Central memory CD4-positive, alpha-beta T cell (primary cell): ENCODE data around the gene YIF1A.
"Not testable (repeated sequence)": the region's sequence is repeated elsewhere in the genome, so short reads cannot be mapped to it uniquely, and the experiment has no call there.

Experiments used
- DNase-seq: peaks from one replicate; pipeline ENCODE4 v3.0.0; 2022

The YIF1A gene

DNA sequence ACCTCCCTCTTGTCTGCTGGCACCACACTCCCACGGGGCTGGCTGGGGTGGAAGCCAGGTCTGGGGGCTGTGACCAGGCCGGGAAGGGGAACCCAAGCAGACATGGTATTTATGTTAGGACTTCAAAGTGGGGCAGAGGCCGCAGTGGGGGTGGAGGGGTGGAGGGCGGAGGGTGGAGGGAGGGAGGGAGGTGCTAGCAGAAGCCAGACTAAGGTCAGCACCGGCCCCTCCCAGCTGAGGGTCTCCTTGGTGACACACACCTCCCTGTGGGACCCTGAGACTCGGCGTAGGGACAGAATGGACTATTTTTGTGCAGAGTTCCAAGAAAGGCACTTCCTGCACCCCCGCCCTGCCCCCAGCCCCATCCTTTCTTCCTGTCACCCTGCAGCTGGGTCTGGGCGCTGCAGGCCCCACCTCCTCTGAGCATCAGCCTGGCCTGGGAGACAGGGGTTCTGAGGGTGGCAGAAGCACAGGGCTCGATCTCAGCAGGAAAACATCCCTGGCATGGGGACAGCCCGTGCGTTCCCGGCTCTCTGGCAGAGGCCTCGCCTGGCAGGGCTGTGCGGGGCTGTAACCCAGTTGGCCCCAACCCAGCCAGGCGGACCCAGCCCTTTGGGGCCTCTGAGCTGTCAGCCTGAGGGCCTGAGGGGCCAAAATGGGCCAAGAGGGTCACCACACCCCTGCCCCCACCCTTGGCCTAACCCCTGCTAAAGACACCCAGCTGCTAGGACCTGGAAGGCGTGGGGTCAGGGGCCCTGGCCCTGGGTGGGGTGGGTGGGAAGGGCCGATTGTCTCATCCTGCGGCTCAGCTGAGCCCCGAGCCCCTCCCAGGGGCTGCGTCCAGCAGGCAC is 37.5 kb upstream of the YIF1A start:
- DNase-seq, result no peak

DNA sequence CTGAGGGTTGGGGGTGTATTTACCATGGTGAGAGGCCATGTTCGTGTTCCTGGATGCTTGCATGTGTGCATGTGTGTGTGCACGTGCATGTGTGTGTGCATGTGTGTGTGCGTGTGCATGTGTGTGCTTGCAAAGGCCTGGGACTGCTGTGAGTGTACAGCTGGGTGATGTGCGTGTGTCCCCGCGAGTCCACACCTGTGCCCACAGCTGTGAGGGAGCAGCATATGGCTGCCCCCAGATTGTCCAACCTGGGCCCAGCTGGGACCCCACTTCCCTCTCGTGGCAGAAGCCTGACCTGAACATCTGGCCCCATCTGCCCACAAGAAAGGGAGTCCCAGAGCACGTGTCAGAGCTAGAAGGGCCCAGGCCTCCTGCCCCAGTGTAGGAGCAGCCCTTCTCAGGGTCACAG is 36.3 kb upstream of the YIF1A start:
- DNase-seq, result no peak

DNA sequence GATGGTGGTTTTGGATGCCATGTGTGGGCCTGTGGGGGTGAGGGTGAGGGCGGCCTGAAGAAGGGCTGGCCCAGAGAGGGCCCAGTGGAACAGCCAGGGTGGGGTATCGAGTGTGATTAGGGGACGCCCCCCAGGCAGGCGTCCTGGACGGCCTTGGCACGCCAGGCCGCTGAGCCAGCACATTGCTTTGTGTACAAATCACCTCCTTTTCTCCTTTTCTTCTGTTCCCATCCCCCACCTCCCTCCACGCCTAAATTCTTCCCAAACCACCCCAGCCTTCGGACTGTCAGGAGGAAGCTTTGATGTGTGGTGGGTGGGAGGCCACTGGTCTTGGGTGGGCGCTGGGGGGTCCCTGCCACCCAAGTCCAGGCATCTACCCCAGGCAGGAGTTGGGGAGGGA is 35.7 kb upstream of the YIF1A start:
- DNase-seq, result no peak

DNA sequence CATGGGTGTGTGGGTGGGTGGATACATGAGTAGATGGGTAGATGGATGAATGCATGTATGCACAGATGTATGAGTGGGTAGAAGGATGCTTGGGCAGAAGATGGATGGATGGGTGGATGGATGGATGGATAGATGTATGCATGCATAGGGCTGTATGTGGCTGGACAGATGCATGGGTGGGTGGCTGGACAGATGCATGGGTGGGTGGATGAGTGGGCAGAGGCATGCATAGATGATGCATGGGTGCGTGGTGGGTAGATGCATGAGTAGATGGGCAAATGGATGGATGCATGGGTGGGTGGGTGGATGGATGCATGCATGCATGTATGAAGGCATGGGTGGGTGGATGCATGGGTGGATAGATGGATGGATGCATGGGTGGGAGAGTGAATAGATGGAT is 34.7 kb upstream of the YIF1A start:
- no peak for DNase-seq

DNA sequence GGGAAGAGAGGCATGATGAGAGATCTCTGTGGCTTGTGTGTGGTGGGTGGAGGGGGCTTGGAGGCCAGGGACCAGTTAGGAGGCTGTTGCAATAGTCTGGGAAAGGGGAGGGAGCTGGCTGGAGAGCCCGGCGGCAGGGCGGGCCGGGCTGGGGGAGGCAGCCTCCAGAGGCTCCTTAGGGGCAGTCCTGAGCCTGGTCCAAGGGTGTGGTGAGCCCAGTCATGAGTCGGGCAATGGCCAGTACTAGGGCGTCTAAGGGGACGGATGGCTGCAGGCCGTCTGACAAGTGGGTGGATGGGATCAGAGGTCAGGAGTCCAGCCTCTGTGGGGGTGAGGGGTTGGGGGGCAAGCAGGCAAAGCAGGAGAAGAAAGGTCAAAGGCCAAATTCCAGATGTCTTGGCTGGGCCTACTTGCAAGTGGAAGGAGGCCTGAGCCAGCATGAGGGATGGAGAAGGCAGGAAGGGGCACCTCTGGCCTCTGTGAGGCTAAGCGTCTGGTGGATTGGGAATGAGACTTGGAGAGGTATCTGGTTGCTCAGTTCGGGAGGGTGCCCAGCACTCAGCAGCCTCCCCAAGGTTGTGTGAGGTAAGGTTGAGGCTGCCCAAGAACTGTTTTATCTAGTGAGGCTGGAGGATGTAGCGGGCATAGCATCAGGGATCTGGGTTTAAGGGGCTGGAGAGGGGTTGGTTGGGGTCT is 33.9 kb upstream of the YIF1A start:
- DNase-seq, result no peak

DNA sequence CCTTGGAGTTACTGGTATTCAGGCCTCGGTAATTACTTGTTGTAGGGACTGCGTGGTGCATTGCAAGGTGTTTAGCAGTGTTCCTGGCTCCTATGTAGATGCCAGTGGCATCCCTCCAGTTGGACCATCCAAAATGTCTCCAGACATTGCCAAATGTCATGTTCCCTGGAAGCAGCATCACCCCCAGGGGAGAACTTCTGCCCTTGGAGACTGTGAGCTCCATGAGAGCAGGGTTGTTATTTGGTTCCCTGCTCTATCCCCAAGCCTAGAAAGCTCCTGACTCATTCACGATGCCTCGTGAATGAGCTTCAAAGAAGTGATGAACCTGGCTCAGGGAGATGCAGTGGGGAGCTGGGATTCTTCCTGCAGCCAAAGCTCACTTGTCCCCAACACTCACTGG is 32.7 kb upstream of the YIF1A start:
- no peak for DNase-seq

DNA sequence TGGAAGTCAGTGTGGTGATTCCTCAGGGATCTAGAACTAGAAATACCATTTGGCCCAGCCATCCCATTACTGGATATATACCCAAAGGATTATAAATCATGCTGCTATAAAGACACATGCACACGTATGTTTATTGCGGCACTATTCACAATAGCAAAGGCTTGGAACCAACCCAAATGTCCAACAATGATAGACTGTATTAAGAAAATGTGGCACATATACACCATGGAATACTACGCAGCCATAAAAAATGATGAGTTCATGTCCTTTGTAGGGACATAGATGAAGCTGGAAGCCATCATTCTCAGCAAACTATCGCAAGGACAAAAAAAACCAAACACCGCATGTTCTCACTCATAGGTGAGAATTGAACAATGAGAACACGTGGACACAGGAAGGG is 31.8 kb upstream of the YIF1A start:
- DNase-seq, result not testable (repeated sequence)

DNA sequence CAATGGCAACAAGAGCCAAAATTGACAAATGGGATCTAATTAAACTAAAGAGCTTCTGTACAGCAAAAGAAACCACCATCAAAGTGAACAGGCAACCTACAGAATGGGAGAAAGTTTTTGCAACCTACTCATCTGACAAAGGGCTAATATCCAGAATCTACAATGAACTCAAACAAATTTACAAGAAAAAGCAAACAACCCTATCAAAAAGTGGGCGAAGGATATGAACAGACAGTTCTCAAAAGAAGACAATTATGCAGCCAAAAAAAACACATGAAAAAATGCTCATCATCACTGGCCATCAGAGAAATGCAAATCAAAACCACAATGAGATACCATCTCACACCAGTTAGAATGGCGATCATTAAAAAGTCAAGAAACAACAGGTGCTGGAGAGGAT is 31.3 kb upstream of the YIF1A start:
- DNase-seq, result not testable (repeated sequence)

DNA sequence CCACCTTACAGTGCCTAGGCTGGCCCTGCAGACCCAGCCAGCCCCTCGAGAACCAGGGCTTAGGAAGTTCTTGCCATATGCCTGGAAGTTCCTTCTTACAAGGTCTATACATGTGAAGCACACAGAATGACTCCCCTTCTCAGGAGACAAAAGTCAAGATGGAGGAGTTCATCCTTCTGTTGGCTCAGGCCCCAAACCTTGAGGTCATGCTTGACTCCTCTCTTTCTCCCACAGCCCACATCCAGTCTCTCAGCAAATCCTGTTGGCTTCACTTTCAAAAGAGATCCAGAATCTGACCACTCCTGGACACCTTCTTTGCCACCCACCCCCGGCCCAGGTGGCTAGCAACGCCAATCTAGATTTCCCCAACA is 29.6 kb upstream of the YIF1A start:
- no peak for DNase-seq

DNA sequence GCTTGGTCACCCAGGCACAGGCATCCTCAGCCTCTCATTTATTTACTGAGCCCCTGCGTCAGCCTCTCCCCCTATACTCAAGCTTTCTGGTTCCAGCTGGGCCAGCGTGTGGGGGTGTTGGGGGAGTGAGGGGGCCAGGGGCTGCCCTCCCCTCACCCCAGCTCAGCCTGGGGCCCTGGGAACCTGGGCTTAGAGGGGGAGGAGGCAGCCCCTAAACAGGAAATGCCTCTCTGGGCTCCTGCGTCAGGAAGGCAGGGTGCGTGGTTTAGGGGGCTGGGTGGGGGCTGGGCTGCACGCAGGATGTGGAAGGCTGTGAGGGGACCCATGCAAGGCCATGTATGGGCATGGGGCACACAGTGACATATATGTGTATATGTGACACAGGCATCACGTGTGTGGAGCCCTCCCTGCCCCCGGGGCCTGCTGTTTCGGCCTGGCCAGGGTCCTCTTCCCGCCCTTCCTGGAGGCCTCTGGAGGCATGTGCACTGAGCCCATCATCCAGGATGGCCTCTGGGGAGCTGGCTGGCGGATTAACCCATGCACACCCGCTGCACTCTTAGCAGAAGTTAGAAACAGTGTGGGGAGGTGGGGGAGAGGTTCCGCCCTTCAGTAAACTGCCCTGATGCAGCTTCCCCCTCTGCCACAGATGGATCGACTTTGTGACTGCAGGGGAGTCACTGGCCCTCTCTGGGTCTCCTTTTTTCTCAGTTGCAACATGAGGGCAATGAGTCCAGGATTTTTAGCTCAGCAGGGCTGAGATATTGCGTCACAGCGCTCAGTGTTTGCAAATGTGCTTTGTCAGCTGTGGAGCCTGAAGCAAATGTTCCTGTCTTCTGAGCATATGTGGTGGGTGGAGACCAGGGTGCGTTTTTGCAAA is 29.0 kb upstream of the YIF1A start:
- DNase-seq, result peak; percentile 53

DNA sequence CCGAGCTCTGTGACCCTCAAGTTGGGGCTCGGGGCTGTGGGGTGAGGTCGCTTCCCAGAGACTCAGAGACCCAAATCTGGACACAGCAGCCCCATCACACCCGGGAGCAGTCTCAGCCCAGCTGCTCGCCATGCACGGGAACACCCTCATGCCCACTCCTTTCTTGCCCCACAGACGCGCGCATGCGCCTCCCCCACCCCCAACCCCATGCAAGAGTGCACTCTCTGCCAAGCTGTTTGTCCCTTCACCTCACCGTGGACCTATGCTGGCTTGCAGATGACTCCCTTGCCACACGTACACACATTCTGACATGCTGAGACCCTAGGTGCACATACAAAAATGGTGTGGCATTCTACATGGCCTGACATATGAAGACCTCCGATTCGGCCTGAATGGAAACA is 28.4 kb upstream of the YIF1A start:
- DNase-seq, result no peak

DNA sequence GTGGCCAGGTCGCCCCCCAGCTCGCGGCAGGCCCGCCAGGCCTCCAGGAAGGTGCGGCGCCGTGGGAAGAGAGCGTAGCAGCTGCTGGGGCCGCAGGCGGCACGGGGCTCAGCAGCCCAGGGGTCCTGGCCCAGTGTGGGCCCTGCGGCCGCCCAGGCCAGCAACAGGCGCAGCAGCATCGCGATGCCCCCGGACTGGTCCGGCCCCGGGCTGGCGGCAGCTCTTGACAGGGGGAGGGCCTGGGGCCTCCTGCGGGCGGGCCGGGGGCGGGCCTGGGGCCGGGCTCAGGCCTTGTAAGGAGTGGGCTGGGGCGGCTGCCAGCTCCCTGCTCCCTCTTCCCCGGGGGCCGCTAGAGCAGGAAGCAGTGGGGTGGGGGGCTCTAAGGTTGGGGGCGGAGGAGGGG is 27.9 kb upstream of the YIF1A start, which contains the start of gene CD248:
CD248 (minus strand) TSS at position 196 of the 403 bp plus-strand sequence; CDS start at position 179, 17 bp downstream.
- DNase-seq, result no peak

DNA sequence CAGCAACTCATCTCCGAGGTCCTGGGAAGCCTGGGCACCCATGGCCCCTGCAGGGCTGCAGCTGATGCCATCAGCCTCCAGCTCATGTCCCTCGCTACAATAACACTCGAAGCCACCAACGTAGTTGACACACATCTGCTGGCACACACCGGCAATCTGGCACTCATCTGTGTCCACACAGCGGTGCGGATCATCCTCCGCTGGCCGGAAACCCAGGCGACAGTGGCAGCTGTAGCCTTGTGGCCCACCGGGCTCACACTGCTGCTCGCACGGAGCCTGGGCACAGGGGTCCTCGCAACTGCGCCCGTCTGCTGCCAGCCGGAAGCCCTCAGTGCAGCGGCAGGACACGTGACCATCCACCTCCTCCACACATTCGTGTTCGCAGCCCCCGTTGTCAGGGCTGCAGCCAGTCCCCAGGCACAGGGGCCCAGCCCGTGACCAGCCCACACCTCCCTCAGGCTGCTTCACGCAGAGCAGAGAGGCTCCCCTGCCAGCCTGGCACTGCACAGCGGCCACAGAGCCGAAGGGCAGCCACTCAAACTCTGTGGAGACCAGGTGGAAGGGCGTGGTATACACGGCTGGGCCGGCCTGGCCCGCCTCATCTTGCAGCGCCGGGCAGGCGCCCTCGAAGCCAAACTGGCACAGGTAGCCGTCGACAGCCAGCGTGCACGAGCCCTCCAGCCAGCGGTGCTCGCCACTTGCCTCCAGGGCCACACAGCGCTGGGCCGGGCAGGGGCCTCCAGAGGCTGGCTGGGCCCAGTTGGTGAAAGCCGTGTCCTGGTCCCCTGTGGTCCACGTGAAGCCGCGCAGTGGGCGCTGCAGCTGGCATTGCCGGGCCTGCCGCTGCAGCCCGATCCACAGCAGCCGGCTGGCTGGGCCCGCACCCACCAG is 27.2 kb upstream of the YIF1A start:
- DNase-seq, result no peak

DNA sequence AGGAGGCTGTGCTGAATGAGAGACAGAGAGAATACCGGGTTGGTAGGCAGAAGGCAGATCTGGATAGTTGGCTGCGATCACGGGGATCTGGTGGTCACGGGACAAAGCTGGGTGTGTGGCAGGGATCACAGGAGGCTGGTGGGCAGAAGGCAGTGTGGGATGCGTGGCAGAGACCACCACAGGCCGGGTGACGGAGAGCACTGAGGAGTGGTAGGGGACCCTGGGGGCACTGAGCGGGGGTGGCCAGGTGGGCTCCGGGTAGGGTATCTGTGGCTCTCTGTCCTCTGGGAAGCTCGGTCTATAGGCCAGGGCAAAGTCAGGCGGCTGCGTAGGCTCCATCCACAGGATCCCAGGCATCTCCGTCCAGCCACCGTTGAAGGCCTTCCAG is 26.5 kb upstream of the YIF1A start:
- DNase-seq, result no peak

DNA sequence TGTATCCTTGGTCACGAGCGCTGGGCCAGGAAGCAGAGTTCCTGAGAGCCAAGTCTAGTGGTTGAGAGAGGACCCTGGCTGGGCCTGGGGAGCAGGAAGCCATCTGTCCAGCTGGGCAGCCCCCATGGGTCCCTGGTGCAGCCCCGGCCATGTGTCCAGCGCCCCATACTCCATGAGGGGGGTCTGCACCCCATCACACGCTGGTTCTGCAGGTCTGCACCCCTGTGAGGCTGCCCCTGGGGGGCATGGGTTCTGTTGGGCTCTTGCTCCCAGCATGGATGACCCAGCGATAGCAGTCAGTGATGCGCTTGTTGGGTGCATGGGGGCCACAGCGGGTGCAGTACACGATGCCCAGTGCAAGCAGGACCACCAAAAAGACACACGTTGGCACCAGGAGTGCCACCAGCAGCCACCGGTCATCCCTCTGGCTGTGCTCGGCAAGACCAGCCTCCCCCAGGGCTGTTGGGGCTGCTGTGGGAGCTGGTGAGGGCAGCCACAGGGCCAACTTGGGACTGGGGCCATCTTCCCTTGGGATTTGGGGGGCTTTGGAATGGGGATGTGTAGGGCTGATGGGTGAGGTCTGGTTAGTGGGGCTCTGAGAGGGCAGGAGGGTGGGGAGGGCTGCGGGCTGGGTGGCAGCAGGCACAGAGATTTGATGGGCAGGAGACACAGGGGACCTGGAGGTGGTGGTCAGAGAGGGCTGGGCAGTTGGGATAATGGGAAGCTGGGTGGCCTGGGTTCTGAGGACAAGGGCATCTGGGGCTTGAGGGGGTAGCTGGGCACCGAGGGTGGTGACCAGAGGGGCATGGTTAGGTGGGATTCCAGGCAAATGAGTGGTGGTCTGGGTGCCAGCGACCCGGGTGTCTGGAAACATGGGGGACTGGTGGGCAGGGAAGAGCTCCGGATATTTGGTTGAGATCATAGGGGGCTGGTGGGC is 25.9 kb upstream of the YIF1A start:
- no peak for DNase-seq

DNA sequence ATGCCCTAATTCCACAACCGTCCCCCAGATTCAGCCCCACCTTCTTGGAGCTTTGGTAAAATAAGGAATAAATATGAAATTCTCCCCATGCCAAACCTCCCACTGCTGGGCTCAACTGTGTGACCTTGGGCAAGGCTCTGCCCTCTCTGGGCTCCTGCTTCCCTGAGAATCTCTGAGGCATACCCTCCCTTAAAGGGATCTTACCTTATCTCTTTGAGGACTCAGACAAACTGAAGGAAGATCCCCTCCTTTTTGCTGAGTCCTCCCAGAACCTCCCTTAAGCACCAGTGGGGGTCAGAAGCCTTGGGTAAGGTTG is 25.2 kb upstream of the YIF1A start:
- no peak for DNase-seq

DNA sequence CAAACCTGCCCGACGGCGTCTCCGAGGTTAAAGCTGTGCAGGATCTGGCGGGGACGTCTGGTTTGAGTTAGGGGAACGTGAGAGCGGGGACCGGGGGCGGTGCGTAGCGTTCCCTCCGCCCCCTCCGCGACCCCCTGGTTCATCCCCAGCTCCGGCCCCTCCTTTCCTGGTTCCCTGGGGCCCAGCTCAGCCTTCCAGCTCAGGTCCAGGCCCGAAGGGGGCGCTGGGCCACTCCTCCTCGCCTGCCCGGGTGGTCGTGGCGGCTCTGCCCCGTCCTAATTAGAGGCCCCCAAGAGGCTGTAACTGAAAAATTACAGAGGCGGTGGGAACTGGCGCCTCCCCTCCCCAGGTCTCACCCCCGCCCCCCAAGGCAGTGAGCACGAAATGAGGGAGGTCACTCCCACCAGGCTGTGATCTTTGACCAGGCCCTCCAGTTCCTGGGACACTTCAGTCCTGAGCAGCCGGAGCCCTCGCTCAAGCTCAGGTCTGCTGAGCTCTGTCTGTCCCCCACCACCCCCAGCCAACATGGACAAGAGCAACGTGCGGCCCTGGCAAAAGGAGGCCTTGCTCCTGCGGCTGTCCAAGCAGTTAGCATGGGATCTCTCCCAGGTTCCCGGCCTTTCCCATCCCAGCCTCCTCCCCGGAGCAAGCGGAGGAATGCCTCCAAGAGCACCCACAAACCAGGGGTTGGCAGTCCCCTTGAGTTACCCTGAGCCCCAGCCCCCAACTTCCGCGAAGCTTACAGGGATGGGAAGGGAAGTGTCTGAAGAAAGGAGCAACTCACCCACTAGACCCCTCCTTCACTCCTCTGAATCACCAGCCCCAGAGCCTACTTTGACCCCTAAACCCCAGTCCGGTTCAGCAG is 24.6 kb upstream of the YIF1A start:
- no peak for DNase-seq

DNA sequence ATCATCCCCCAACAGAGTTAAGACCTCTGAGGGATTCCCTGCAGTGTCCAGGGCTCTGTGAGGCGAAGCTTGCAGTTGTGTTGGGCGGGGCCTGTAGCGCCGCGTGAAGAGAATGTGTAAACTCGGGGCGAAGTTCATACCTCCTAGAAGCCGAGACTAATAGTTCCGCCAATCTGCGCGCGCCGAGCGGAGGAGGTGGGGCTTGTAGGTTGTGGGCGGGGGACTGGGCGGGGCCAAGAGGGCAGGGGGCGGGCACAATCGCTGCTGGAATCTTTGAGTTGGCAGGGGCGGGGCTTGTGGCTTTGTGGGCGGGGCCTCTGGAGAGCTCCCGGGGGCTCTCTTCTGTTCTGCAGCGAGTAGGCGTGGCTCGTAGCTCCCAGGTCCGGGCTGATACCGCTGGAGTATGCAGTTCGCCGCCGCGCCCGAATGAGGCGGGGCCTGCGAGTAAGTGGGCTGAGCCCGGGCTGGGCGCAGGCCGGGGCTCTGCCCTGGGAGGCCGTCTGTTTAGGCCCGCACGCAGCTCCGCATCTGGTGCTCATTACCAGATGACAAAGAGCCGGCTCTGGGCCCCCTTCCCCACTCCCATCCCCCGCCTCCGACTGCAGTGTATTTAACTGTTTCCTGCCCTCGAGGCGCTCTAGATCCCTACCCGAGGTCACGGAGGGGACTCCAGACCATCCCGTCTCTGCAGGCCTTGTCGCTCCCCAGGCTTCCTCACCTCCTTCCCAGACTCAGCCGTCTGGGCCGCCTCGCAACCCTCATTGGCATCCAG is 23.8 kb upstream of the YIF1A start:
- DNase-seq, result peak; percentile 96

DNA sequence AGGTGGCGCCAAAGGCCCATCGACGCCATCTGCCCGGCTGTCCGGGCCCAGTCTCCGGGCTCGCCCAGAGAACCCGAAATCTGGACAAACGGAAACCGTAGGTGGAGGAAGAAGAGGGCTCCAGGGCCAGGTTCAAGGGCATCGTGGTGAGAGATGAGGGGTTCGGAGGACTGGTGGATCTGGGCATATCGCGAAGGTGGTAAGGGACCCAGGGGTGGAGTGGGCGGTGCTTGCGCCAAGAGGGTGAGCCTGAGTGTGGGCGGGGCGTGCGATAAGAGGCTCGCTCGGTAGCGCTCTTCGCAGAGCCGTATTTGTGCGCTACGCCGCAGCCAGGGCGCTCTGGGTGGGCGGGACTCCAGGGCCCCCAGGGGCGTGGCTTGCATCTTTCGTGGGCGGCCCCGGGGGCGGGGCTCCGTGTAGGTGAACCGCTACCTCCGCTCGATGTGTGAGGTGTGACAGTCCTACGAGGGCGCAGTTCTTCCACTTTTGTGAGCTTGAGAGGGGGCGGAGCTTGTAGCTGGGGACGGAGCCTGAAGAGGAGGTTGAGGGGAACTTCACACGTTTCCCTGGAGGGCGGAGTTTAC is 23.1 kb upstream of the YIF1A start:
- DNase-seq, result peak; percentile 98
